NCI-H446 treated with DMSO at 0.1 percent for 48 hours (cell line): ENCODE data around the gene KLF11.

Experiments used
- DNase-seq: peaks from one replicate; lab custom pipeline; 2025; lab: John Stamatoyannopoulos, UW

Gene KLF11

DNA sequence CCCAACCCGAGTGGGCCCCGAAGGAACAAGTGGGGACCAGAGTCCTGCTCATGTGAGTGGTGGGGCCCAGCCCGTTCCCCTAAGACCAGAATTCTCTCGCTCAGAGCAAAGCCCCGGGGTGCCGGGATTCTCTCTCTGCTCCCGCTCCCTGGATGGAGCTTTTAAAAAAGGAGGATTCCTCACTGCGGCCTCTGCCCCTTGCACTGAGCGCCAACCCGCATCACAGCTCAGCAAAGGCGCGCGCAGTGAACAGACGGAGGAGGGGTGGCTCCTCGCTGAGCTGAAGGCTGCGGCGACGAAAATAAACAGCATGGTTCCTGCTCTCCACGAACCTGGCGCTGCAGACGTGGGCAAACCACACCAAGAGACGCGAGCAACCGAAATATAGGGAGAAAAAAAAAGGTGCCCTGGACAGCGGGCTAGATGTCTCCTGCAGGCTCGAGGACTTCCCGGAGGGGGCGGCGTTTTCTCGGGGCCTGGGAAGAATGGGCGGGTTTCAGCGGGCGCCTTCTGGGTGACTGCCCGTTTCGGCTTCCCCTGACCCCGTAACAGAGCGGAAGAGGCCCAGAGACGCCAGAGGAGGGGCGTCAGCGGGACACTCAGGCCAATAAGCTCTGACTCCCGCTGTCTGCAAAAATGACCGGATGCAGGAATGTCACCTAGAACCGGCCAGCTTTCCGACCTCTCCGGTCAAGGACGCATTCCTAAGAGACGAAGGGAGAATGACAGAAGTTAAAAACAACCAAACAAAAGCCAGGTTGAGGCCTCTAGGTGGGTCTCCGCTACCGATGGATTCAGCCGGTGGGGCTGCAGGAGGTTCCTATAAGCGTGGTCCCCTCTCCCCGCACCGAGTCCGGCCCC lies 819 bp upstream of the KLF11 start:
- DNase-seq = no peak

- DNase-seq = peak; percentile 90
These were observed 704 bp downstream of the KLF11 start for GRCh38 chr2:10043906-10044601.

DNA sequence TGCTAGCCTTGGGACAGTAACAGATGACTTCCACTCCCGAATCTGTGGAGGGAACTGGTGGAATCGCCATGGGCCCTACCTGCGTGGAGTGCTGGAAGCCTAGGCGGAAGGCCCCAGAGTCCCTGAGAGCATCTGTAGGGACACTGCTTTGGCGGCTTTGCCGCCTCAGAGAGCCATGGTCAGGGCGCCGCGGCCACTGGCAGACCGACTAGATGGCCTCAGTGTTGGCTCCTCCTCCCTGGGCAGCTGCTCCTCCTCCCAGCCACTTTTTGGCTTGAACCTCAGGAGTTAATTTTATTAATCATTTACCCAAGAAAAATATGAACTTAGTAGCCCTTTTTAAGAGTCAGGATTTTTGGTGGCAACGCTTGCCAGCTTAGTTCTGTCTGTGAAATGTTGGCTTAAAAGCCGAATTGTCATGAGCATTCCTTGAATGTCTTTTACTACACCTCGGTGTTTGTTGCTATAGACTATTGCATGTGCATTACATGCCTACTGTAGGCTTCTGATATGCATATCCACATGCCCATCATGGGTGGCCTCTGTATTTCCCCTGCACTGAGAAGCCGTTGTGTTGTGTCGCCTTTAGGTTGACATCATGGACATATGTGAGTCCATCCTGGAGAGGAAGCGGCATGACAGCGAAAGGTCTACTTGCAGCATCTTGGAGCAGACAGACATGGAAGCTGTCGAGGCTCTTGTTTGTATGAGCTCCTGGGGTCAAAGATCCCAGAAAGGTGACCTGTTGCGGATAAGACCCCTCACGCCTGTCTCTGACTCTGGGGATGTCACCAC lies 2.4 kb downstream of the KLF11 start:
- no peak for DNase-seq

DNA sequence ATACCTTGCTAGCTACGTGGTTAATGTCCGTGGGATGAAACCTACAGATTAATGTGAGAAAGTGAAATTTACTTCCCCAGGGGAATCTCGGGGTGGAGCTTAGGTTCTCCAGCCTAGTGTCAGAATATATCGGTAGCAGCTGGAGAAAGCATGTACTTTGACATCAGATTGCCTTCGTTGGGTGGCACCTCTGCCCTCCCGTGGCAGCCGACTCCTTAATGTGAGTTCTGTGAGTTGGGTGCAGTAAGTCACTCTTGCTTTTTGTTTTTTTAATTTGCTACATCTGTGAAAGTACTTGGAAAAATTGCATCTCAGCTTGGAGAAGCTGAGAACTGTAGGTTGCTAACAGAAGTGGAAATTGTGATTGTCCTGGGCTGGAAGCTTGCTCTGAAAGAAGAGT lies 3.6 kb downstream of the KLF11 start:
- DNase-seq = no peak

GRCh38 chr2:10047616-10048500 lies 4.5 kb downstream of the KLF11 start:
- DNase-seq = no peak

DNA sequence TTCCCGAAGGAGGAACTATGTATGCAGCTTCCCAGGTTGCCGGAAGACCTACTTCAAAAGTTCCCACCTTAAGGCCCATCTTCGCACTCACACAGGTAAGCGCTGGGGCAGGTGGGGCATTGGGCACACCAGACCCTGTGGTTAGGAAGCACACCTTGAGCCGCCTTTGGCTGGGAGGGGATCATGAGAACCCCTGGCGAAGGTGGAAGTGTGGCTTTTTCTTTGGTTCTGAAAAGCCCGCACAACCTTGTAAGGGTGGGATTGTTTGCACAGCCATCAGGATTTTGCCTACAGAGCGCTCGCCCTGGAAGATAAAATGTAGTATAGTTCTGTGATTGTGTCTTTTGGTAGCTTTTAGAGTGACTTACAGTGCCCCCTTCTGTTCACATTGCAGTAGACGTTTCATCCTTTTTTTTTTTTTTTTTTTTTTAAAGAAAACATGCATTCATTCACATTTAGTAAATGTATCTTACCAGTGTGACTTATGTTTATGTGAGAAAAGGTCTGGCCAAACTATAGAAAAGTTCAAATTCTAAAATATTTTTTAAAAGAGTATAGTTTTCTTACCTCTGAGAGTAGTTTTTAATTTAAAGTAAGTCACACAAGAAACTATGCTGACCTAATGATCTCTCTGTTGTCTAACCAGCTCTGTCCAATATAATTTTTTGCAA lies 5.3 kb downstream of the KLF11 start:
- peak; percentile 47 for DNase-seq

GRCh38 chr2:10052216-10052615 lies 8.9 kb downstream of the KLF11 start:
- no peak for DNase-seq

DNA sequence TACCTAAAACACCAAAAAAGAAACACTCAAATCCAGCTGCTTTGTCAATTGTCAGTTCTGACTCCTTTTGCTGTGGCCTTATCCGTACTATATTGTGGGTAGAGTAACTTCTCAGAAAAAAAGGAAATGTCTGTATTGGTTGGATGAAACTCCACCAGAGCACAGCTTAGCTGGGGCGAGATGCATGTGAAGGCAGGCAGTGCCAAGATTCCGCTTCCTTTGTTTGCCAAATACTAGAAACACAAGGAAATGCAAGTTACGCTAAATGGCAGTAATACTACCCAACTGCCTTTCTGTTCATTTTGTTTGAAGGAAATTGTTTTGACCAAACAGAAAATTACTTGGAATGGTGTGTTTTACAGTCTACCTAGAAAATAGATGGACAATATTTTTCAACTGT lies 10.0 kb downstream of the KLF11 start:
- DNase-seq = no peak

DNA sequence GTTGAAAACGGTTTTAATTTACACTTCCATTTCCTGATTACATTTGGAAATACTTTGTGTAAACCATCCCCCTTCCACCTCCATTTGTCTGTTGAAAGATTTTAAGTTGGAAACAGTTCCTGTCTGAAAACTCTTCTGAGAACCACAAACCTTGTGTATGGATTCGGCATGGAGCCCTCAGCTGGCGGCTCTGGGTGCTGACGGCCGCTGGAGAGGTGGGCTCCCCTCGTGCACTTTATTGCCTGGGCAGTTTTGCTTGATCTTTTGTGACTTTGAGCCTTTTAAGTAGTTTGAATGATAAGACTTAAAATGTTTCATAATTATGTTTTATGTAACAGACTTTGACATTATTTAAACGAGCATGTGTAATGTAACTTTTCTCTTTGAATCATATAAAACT lies 11.1 kb downstream of the KLF11 start:
- no peak for DNase-seq

DNA sequence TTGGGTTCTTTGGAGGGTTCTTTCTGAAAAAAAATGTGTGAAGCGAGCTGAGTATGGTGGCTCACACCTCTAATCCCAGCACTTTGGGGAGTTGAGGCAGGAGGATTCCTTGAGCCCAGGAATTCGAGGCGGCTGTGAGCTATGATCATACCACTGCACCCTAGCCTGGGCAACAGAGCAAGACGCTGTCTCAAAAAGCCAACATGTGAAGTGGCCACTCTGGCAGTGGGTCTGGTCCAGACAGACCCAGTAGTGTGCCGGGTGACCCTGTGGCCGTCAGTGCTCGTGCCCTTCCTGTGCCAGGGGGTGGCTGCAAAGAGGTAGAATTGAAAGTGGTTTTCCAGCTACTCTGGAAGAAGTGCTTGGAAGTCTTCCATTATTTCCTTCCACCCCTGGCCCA lies 11.6 kb downstream of the KLF11 start:
- DNase-seq = no peak

- no peak for DNase-seq
These were observed 13.1 kb downstream of the KLF11 start for GRCh38 chr2:10056439-10056838.

DNA sequence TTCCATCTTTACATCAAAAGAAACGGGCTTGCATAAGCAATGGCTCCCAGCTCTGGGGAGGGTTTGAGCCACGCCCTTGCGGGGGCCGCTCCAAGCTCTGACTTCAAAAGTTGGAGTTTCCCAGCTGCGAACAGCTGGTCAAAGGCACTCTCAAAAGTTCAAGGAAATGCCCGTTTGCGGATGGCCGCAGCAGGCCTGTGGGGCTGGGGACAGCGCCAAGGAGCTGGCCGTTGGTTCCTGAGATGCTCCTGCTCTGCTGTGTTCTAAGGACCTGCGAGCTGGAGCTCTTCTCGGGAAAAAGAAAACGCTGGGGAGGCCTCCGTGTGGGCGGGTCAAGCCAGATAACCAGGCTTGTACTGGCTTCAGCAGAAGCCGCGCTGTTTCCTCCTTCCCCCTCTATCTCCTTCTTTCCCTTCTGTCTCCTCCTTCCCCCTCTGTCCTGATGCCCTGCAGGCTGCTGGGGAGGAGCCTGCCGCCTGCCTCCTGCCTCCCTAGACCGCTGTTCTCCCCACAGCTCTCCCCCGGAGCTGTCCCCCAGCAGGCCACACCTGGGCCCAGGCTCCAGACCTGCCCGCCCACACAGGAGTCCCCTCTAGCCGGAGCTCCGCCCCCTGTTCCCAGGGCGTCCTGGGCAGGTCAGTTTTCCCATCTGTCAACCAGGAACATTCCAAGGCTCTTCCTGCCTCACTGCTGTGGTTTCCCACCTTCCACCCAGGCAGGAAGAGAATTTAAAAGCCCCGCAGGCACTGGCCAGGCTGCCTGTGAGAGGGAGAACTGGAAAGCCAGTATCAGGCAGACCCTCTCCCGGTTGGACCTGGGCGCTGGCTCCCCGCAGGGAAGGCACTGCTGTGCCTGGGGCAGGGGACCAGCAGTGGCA lies 14.1 kb downstream of the KLF11 start:
- no peak for DNase-seq

GRCh38 chr2:10058251-10059015 lies 15.1 kb downstream of the KLF11 start:
- no peak for DNase-seq

- no peak for DNase-seq
These were observed 15.6 kb downstream of the KLF11 start for GRCh38 chr2:10059016-10059351.

GRCh38 chr2:10059552-10060335 lies 16.4 kb downstream of the KLF11 start:
- DNase-seq = no peak

DNA sequence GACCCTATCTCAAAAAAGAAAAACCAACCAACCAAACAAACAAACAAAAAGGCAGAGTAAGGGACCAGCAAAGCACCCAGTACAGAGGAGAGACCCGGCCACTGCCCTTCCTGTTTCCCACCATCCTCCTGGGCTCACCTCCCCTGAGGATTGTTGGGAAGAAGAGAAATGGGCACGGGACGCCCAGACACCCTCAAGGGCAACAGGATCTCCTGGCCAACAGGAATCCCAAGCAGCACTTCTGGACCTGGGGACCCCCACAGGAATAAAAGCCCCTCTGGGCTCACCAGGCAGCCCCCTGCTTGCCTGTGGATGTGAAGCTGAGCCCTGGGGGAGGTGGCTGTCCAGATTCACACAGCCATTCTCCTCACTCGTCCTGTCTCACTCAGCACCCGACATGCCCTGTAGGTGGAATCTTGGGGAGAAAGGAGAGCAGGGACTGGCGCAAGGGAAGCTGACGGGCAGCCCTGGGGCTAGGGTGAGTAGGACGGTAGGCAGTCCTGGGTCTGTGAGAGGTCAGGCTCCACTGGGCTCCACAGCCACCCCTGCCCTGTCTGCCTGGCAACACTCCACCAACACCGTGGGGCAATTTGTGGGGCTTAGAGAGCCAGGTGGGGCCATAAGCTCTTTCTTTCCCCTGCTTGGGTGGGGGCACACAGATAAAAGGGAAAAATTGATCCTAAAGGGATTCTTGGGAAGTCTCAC lies 18.0 kb downstream of the KLF11 start:
- DNase-seq = no peak

DNA sequence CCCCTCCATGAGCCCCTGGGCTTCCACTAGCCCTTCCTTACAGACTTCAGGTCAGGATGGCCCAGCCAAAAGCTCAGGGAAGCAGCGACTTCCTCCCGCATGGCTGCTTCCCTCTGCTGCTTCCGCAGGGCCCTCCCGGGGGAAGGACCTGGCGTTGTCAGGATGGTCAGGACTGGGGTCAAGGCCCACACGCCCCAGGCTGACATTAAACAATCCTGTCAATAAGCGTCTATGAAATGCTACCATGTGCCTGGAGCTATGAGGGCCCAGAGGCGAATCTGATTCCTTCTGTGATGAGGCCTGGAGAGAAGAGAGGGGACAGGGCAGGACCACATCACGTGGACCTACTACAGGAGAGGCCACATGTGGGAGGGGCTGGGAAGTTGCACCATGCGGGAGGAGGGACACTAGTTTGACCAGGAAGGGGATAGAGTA lies 19.6 kb downstream of the KLF11 start:
- no peak for DNase-seq

- DNase-seq = no peak
These were observed 20.2 kb downstream of the KLF11 start for GRCh38 chr2:10063566-10063965.
